PC-3 (cell line): ENCODE results near the gene ADCY2.

Source experiments
- EZH2 ChIP-seq: fragments of 300-600 bp; sonication (generic); IDR thresholded peaks from one replicate; pipeline ENCODE4 v1.6.1; 2017; ENCODE audit warnings: antibody characterized with exemption, mild to moderate bottlenecking, low read length; ENCODE audit not compliant: unreplicated experiment
- TF ChIP-seq, protein P1 (sequence below): fragments of 300-600 bp; sonication (generic); conservative IDR thresholded peaks from 2 replicates; pipeline ENCODE4 v1.5.1; 2017; ENCODE audit warnings: antibody characterized with exemption, low read depth, mild to moderate bottlenecking, low read length

DNA sequence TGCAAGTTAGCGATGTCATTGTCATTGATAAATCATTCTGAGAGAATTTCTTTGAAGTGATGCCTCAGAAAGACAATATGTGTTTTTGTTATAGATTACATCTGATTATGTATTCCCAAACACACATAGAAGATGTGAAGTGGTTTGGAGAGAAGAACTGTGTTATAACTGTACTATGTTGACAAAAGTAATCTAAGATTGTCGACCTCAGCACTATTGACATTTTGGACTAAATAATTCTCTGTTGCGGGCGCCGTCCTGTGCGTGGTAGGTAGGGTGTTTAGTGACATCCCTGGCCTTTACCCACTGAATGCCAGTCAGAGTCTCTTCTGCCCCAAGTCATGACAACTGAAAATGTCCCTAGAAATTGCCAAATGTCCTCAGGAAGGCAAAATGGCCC lies 377.2 kb downstream of the ADCY2 start:
- TF ChIP-seq, protein P1, sequence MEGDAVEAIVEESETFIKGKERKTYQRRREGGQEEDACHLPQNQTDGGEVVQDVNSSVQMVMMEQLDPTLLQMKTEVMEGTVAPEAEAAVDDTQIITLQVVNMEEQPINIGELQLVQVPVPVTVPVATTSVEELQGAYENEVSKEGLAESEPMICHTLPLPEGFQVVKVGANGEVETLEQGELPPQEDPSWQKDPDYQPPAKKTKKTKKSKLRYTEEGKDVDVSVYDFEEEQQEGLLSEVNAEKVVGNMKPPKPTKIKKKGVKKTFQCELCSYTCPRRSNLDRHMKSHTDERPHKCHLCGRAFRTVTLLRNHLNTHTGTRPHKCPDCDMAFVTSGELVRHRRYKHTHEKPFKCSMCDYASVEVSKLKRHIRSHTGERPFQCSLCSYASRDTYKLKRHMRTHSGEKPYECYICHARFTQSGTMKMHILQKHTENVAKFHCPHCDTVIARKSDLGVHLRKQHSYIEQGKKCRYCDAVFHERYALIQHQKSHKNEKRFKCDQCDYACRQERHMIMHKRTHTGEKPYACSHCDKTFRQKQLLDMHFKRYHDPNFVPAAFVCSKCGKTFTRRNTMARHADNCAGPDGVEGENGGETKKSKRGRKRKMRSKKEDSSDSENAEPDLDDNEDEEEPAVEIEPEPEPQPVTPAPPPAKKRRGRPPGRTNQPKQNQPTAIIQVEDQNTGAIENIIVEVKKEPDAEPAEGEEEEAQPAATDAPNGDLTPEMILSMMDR = no peak
- TF ChIP-seq EZH2 = no peak
